ENCODE data around the gene GUCA2B.

GUCA2B gene

GRCh38 chr1:42192106-42192505 is 38.9 kb downstream of the GUCA2B start:
- no peak for DNase-seq

- DNase-seq, result no peak
Measured at GRCh38 chr1:42195841-42196240, 42.6 kb downstream of the GUCA2B start.

- DNase-seq, result no peak
Measured at GRCh38 chr1:42198251-42198650, 45.0 kb downstream of the GUCA2B start.

- no peak for DNase-seq
Measured at GRCh38 chr1:42201986-42202385, 48.8 kb downstream of the GUCA2B start.

Measured in activated CD8-positive, alpha-beta memory T cell treated with anti-CD3 and anti-CD28 coated beads, Interleukin-2, amount 50 U/mL, for 48 hours (primary cell).